Erythroblast (primary cell): ENCODE measurements around the gene RNF144B.

ENCODE experiments used
- GATA1 ChIP-seq: IDR thresholded peaks from 2 replicates; pipeline ENCODE4 v1.6.1; 2011; ENCODE audit warnings: low read depth, mild to moderate bottlenecking, control low read depth, low read length, moderate library complexity
- POLR2A ChIP-seq: IDR thresholded peaks from 2 replicates; pipeline ENCODE4 v1.6.1; 2011; ENCODE audit warnings: mild to moderate bottlenecking, low read length

GRCh38 chr6:18493382-18493891, 106.3 kb downstream of the RNF144B start:
- no peak for TF ChIP-seq POLR2A
- no peak for TF ChIP-seq GATA1
